GM23338 (cell line): ENCODE measurements around the gene PCNX1. TPM values are rescaled to one million over a fixed set of nuclear protein-coding genes. Genes with fewer than 3 reads are reported as not detected.
"Not testable (repeated sequence)": the region's sequence is repeated elsewhere in the genome, so short reads cannot be mapped to it uniquely, and the experiment has no call there.

Experiments used
- ATAC-seq: fragments of 200-7000 bp; cut with Tn5 transposase; 3 replicates; pipeline ENCODE4 v1.9.1; 2020
- DNase-seq: peaks from one replicate; pipeline ENCODE4 v3.0.0-alpha.2; 2015; ENCODE audit warnings: low spot score
- H2AFZ ChIP-seq: fragments of 200-600 bp; sonication (generic); 2 replicates; pipeline ENCODE4 v1.8.0; 2016; ENCODE audit warnings: antibody characterized with exemption, mild to moderate bottlenecking, moderate library complexity
- H3F3A ChIP-seq: fragments of 200-600 bp; sonication (generic); replicated peaks from 2 replicates; pipeline ENCODE4 v1.8.0; 2017; ENCODE audit warnings: antibody characterized with exemption, mixed run types, low read depth
- H3K27ac ChIP-seq: fragments of 200-600 bp; sonication (generic); 2 replicates; pipeline ENCODE4 v1.6.1; 2016; ENCODE audit warnings: low read depth
- H3K27me3 ChIP-seq: fragments of 200-600 bp; sonication (generic); 2 replicates; pipeline ENCODE4 v1.8.0; 2016; ENCODE audit warnings: mild to moderate bottlenecking, mixed run types, moderate library complexity; ENCODE audit not compliant: insufficient read depth
- H3K36me3 ChIP-seq: fragments of 200-600 bp; sonication (generic); 2 replicates; pipeline ENCODE4 v1.8.0; 2016; ENCODE audit warnings: mild to moderate bottlenecking; ENCODE audit not compliant: insufficient read depth
- H3K4me1 ChIP-seq: fragments of 200-600 bp; sonication (generic); 2 replicates; pipeline ENCODE4 v1.8.0; 2016; ENCODE audit warnings: mild to moderate bottlenecking, moderate library complexity; ENCODE audit not compliant: insufficient read depth
- H3K4me2 ChIP-seq: fragments of 200-600 bp; sonication (generic); 2 replicates; pipeline ENCODE4 v1.7.1; 2017; ENCODE audit warnings: mixed run types
- H3K4me3 ChIP-seq: fragments of 200-600 bp; sonication (generic); 2 replicates; pipeline ENCODE4 v1.6.1; 2016; ENCODE audit warnings: mixed run types
- H3K79me2 ChIP-seq: fragments of 200-600 bp; sonication (generic); replicated peaks from 2 replicates; pipeline ENCODE4 v1.8.0; 2017; ENCODE audit warnings: mild to moderate bottlenecking; ENCODE audit not compliant: insufficient read depth
- H3K9me2 ChIP-seq: fragments of 200-600 bp; sonication (generic); 2 replicates; pipeline ENCODE4 v1.8.0; 2017; ENCODE audit not compliant: insufficient read depth
- H4K20me1 ChIP-seq: fragments of 200-600 bp; sonication (generic); replicated peaks from 2 replicates; pipeline ENCODE4 v1.8.0; 2017; ENCODE audit warnings: mild to moderate bottlenecking; ENCODE audit not compliant: insufficient read depth
- H3K27ac Mint-ChIP-seq: 2 replicates; pipeline ENCODE4 v1.8.0; 2020; ENCODE audit warnings: inconsistent platforms, mild to moderate bottlenecking, moderate library complexity, mixed read lengths
- H3K27me3 Mint-ChIP-seq: 3 replicates; pipeline ENCODE4 v1.8.0; 2022; ENCODE audit warnings: low read depth, mild to moderate bottlenecking, moderate library complexity, mixed read lengths, inconsistent platforms; ENCODE audit not compliant: insufficient read depth, poor library complexity
- H3K36me3 Mint-ChIP-seq: 3 replicates; pipeline ENCODE4 v1.8.0; 2021; ENCODE audit warnings: low read depth, mild to moderate bottlenecking, inconsistent platforms, moderate library complexity, mixed read lengths
- H3K4me1 Mint-ChIP-seq: 3 replicates; pipeline ENCODE4 v1.8.0; 2020; ENCODE audit warnings: mild to moderate bottlenecking, inconsistent platforms, mixed read lengths
- H3K4me3 Mint-ChIP-seq: 3 replicates; pipeline ENCODE4 v1.8.0; 2021; ENCODE audit warnings: moderate library complexity, mild to moderate bottlenecking, inconsistent platforms, mixed read lengths
- H3K9me3 Mint-ChIP-seq: 3 replicates; pipeline ENCODE4 v1.8.0; 2020; ENCODE audit warnings: moderate library complexity, mild to moderate bottlenecking, inconsistent platforms, mixed read lengths
- CREB1 ChIP-seq: fragments of 250-450 bp; sonication (Bioruptor Pico); IDR thresholded peaks from 2 replicates; pipeline ENCODE4 v1.5.0; 2020; ENCODE audit warnings: low read depth, mild to moderate bottlenecking, moderate library complexity
- EZH2 ChIP-seq: fragments of 200-600 bp; sonication (generic); IDR thresholded peaks from one replicate; pipeline ENCODE4 v1.8.0; 2017; ENCODE audit warnings: antibody characterized with exemption, mild to moderate bottlenecking, low read depth; ENCODE audit not compliant: unreplicated experiment
- POLR2AphosphoS5 ChIP-seq: IDR thresholded peaks from 2 replicates; pipeline ENCODE4 v1.6.1; 2016; ENCODE audit warnings: antibody characterized with exemption, low read depth
- polyA plus RNA-seq: library from polyadenylated mRNA; unstranded; fragments of >200 nt; fragmentation: Nextera tagmentation; extraction: Ambion mirVana; gene quantifications from 2 replicates; pipeline ENCODE4 v1.2.1, GENCODE V29; 2016
- total RNA-seq: library from RNA; depleted of rRNA; stranded (reverse); fragments of >200 nt; shearing (Covaris generic); gene quantifications from 2 replicates; pipeline ENCODE4 v1.2.3, GENCODE V29; 2014
- TF ChIP-seq, protein P1 (sequence below), 2 experiments: fragments of 200-600 bp in 1 of 2; sonication (generic) in 1 of 2; conservative IDR thresholded peaks; 2 replicates each; pipeline versions ENCODE4 v1.5.1 to v1.6.1; 2016 to 2017; ENCODE audit warnings: antibody characterized with exemption in 2 of 2, low read depth in 2 of 2, mild to moderate bottlenecking in 2 of 2, moderate library complexity in 1 of 2
- TF ChIP-seq, protein P2 (sequence below): fragments of 250-450 bp; sonication (Bioruptor Pico); IDR thresholded peaks from 2 replicates; pipeline ENCODE4 v1.5.0; 2020; ENCODE audit warnings: mild to moderate bottlenecking, moderate library complexity
- TF ChIP-seq, protein P3 (sequence below): IDR thresholded peaks from one replicate; pipeline ENCODE4 v1.6.1; 2018; ENCODE audit warnings: antibody characterized with exemption; ENCODE audit not compliant: unreplicated experiment

Gene PCNX1
- total and polyA plus RNA-seq, 2 experiments from 2014 or later: 19.4 to 53.1 TPM

DNA sequence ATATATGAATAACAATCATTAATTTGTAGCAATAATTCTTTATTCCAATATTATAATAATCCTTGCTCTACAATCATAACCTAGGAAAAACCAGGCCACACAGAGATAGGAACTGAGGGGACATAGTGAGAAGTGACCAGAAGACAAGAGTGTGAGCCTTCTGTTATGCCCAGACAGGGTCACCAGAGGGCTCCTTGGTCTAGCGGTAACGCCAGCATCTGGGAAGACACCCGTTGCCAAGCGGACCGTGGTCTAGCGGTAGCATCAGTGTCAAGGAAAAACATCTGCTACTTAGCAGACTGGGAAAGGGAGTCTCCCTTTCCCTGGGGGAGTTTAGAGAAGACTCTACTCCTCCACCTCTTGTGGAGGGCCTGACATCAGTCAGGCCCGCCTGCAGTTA, 240.1 kb downstream of the PCNX1 start:
- H3K27me3 ChIP-seq, H3K27me3 Mint-ChIP-seq, H3K4me1 ChIP-seq, H3K4me1 Mint-ChIP-seq, H4K20me1 ChIP-seq, H2AFZ ChIP-seq, H3K27ac ChIP-seq, H3K4me2 ChIP-seq, H3K79me2 ChIP-seq, DNase-seq, H3K36me3 ChIP-seq, H3K4me3 ChIP-seq, H3K27ac Mint-ChIP-seq, H3F3A ChIP-seq, H3K4me3 Mint-ChIP-seq, H3K9me2 ChIP-seq, ATAC-seq: not testable (repeated sequence)
- TF ChIP-seq, protein P1, sequence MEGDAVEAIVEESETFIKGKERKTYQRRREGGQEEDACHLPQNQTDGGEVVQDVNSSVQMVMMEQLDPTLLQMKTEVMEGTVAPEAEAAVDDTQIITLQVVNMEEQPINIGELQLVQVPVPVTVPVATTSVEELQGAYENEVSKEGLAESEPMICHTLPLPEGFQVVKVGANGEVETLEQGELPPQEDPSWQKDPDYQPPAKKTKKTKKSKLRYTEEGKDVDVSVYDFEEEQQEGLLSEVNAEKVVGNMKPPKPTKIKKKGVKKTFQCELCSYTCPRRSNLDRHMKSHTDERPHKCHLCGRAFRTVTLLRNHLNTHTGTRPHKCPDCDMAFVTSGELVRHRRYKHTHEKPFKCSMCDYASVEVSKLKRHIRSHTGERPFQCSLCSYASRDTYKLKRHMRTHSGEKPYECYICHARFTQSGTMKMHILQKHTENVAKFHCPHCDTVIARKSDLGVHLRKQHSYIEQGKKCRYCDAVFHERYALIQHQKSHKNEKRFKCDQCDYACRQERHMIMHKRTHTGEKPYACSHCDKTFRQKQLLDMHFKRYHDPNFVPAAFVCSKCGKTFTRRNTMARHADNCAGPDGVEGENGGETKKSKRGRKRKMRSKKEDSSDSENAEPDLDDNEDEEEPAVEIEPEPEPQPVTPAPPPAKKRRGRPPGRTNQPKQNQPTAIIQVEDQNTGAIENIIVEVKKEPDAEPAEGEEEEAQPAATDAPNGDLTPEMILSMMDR (conservative IDR thresholded peaks at IDR 0.05; ENCODE audit: low read depth in 2 of 2): peak; percentile 18 to 48; a peak in 3 of 4 replicates
- H3K36me3 Mint-ChIP-seq: peaks cover 35% of the 10 kb centered on the region
- peaks cover 56% of the 10 kb centered on the region for H3K9me3 Mint-ChIP-seq

DNA sequence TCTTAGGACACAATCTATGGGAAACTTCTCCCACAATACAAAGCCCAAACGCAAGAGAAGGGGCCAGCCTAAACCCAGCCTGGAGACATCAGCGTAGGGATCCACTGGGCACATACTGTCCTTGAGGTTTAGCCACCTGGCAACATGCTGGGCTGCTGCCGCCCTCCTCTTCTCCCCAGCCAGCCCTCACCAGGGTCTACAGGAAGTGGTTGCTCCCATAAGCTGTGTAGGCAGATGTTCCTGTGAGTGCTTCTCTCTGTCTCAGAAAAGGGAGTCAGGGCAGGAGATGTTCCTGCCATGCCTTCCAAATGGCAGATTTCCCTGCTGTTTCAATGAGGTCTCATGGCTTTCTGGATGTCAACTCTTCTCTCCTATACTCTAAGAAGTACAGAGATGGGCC, 241.4 kb downstream of the PCNX1 start:
- DNase-seq (no peak), ATAC-seq (no peak)
- Histone ChIP-seq H3K4me2 (no peak overlapping the region), H3K4me1 (no peaks in the 10 kb centered on the region), H3K36me3 (0 out of 2 replicates have a peak, but pooled peaks cover 8% of the 10 kb centered on the region), H3K79me2 (no peaks in the 10 kb centered on the region), H3K4me3 (no peak overlapping the region), H4K20me1 (no peaks in the 10 kb centered on the region), H3K27ac (no peak overlapping the region), H2AFZ (no peak overlapping the region), H3K9me2 (no peaks in the 10 kb centered on the region), H3F3A (no peaks in the 10 kb centered on the region), H3K27me3 (no peaks in the 10 kb centered on the region)
- Mint-ChIP-seq H3K27me3 (peaks cover 7% of the 10 kb centered on the region), H3K27ac (no peak overlapping the region), H3K9me3 (peaks cover 54% of the 10 kb centered on the region), H3K36me3 (peaks cover 35% of the 10 kb centered on the region), H3K4me1 (peaks cover under 1% of the 10 kb centered on the region; the same call in 1 of the 3 replicates), H3K4me3 (no peak overlapping the region)
- no peak for TF ChIP-seq POLR2AphosphoS5
- TF ChIP-seq CREB1 (CRISPR knock-in tag): no peak
- TF ChIP-seq, protein P2, sequence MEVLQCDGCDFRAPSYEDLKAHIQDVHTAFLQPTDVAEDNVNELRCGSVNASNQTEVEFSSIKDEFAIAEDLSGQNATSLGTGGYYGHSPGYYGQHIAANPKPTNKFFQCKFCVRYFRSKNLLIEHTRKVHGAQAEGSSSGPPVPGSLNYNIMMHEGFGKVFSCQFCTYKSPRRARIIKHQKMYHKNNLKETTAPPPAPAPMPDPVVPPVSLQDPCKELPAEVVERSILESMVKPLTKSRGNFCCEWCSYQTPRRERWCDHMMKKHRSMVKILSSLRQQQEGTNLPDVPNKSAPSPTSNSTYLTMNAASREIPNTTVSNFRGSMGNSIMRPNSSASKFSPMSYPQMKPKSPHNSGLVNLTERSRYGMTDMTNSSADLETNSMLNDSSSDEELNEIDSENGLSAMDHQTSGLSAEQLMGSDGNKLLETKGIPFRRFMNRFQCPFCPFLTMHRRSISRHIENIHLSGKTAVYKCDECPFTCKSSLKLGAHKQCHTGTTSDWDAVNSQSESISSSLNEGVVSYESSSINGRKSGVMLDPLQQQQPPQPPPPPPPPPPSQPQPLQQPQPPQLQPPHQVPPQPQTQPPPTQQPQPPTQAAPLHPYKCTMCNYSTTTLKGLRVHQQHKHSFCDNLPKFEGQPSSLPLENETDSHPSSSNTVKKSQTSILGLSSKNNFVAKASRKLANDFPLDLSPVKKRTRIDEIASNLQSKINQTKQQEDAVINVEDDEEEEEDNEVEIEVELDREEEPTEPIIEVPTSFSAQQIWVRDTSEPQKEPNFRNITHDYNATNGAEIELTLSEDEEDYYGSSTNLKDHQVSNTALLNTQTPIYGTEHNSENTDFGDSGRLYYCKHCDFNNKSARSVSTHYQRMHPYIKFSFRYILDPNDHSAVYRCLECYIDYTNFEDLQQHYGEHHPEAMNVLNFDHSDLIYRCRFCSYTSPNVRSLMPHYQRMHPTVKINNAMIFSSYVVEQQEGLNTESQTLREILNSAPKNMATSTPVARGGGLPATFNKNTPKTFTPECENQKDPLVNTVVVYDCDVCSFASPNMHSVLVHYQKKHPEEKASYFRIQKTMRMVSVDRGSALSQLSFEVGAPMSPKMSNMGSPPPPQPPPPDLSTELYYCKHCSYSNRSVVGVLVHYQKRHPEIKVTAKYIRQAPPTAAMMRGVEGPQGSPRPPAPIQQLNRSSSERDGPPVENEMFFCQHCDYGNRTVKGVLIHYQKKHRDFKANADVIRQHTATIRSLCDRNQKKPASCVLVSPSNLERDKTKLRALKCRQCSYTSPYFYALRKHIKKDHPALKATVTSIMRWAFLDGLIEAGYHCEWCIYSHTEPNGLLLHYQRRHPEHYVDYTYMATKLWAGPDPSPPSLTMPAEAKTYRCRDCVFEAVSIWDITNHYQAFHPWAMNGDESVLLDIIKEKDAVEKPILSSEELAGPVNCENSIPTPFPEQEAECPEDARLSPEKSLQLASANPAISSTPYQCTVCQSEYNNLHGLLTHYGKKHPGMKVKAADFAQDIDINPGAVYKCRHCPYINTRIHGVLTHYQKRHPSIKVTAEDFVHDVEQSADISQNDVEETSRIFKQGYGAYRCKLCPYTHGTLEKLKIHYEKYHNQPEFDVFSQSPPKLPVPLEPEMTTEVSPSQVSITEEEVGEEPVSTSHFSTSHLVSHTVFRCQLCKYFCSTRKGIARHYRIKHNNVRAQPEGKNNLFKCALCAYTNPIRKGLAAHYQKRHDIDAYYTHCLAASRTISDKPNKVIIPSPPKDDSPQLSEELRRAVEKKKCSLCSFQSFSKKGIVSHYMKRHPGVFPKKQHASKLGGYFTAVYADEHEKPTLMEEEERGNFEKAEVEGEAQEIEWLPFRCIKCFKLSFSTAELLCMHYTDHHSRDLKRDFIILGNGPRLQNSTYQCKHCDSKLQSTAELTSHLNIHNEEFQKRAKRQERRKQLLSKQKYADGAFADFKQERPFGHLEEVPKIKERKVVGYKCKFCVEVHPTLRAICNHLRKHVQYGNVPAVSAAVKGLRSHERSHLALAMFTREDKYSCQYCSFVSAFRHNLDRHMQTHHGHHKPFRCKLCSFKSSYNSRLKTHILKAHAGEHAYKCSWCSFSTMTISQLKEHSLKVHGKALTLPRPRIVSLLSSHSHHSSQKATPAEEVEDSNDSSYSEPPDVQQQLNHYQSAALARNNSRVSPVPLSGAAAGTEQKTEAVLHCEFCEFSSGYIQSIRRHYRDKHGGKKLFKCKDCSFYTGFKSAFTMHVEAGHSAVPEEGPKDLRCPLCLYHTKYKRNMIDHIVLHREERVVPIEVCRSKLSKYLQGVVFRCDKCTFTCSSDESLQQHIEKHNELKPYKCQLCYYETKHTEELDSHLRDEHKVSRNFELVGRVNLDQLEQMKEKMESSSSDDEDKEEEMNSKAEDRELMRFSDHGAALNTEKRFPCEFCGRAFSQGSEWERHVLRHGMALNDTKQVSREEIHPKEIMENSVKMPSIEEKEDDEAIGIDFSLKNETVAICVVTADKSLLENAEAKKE: no peak
- no peak for TF ChIP-seq EZH2
- TF ChIP-seq, protein P1 (conservative IDR thresholded peaks at IDR 0.05; ENCODE audit: low read depth in 2 of 2): no peak
- TF ChIP-seq, protein P3, sequence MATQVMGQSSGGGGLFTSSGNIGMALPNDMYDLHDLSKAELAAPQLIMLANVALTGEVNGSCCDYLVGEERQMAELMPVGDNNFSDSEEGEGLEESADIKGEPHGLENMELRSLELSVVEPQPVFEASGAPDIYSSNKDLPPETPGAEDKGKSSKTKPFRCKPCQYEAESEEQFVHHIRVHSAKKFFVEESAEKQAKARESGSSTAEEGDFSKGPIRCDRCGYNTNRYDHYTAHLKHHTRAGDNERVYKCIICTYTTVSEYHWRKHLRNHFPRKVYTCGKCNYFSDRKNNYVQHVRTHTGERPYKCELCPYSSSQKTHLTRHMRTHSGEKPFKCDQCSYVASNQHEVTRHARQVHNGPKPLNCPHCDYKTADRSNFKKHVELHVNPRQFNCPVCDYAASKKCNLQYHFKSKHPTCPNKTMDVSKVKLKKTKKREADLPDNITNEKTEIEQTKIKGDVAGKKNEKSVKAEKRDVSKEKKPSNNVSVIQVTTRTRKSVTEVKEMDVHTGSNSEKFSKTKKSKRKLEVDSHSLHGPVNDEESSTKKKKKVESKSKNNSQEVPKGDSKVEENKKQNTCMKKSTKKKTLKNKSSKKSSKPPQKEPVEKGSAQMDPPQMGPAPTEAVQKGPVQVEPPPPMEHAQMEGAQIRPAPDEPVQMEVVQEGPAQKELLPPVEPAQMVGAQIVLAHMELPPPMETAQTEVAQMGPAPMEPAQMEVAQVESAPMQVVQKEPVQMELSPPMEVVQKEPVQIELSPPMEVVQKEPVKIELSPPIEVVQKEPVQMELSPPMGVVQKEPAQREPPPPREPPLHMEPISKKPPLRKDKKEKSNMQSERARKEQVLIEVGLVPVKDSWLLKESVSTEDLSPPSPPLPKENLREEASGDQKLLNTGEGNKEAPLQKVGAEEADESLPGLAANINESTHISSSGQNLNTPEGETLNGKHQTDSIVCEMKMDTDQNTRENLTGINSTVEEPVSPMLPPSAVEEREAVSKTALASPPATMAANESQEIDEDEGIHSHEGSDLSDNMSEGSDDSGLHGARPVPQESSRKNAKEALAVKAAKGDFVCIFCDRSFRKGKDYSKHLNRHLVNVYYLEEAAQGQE: no peak
